Measurements from ENCODE around the gene GUK1. TPM values are rescaled to one million over a fixed set of nuclear protein-coding genes. Genes with fewer than 3 reads are reported as not detected.

The GUK1 gene
- total and polyA plus RNA-seq, 7 donors: 90.2 to 271 (median 122) TPM

- DNase-seq (no peak), ATAC-seq (no peak)
- H3K27me3 ChIP-seq (ENCODE audit: insufficient read depth in 3 of 3, low read length in 2 of 3): no peaks in the 10 kb centered on the region
- 82 to 91% (median 90%) methylated on average over 18 of the region's 18 CpGs for WGBS, 3 donors
- H3K4me1 ChIP-seq: peaks cover 21% of the 10 kb centered on the region
- H3K27ac ChIP-seq: no peak overlapping the region
- H3K36me3 ChIP-seq (ENCODE audit: insufficient read depth in 1 of 2, low read depth in 1 of 2): peaks cover 7 to 41% of the 10 kb centered on the region in 2 donors
- intact Hi-C loops (cut with DNase I): no loop called here
- no peak for TF ChIP-seq CTCF (IDR thresholded peaks at IDR 0.05)
- H3K4me3 ChIP-seq: no peak overlapping the region
- no peaks in the 10 kb centered on the region for H3K9me3 ChIP-seq
Measured at GRCh38 chr1:228146417-228147150, 6.5 kb downstream of the GUK1 start.

- no peaks in the 10 kb centered on the region for H3K9me3 ChIP-seq
- TF ChIP-seq CTCF (IDR thresholded peaks at IDR 0.05): no peak
- peak in 1 of 2 donors; percentile 44 for DNase-seq
- no peak for ATAC-seq
- no peaks in the 10 kb centered on the region for H3K27me3 ChIP-seq (ENCODE audit: insufficient read depth in 3 of 3, low read length in 2 of 3)
- intact Hi-C loops (cut with DNase I): no loop called here
- WGBS, 3 donors: 88 to 94% (median 91%) methylated on average over 20 of the region's 20 CpGs
- peaks cover 15% of the 10 kb centered on the region for H3K4me1 ChIP-seq
- H3K4me3 ChIP-seq: no peak overlapping the region
- no peak overlapping the region for H3K27ac ChIP-seq
- H3K36me3 ChIP-seq (ENCODE audit: insufficient read depth in 1 of 2, low read depth in 1 of 2): peaks cover 7 to 41% of the 10 kb centered on the region in 2 donors
Measured at GRCh38 chr1:228147151-228147693, 7.1 kb downstream of the GUK1 start.

- no peak for TF ChIP-seq CTCF (IDR thresholded peaks at IDR 0.05)
Measured at GRCh38 chr1:228147768-228148167, 7.7 kb downstream of the GUK1 start.

GRCh38 chr1:228148196-228148861 lies 8.2 kb downstream of the GUK1 start:
- 57 to 63% (median 62%) methylated on average over 18 of the region's 18 CpGs for WGBS, 3 donors
- DNase-seq (peak in 1 of 2 donors; percentile 45), ATAC-seq (no peak)
- Histone ChIP-seq H3K4me3 (no peak overlapping the region), H3K36me3 (ENCODE audit: insufficient read depth in 1 of 2, low read depth in 1 of 2) (peaks cover 7 to 41% of the 10 kb centered on the region in 2 donors), H3K27me3 (ENCODE audit: insufficient read depth in 3 of 3, low read length in 2 of 3) (no peaks in the 10 kb centered on the region), H3K27ac (peak overlapping the region; percentile 38), H3K9me3 (no peaks in the 10 kb centered on the region), H3K4me1 (peaks cover 4% of the 10 kb centered on the region)
- TF ChIP-seq CTCF (IDR thresholded peaks at IDR 0.05): no peak
- intact Hi-C loops (cut with DNase I): no loop called here

More at GRCh38 chr1:228147768-228148167, 7.7 kb downstream of the GUK1 start:
- no peak for ATAC-seq
- no peak overlapping the region for H3K27ac ChIP-seq
- intact Hi-C loops (cut with DNase I): no loop called here
- H3K4me3 ChIP-seq: no peak overlapping the region
- H3K36me3 ChIP-seq (ENCODE audit: insufficient read depth in 1 of 2, low read depth in 1 of 2): peaks cover 7 to 41% of the 10 kb centered on the region in 2 donors
- no peaks in the 10 kb centered on the region for H3K27me3 ChIP-seq (ENCODE audit: insufficient read depth in 3 of 3, low read length in 2 of 3)
- WGBS, 3 donors: 89 to 94% (median 90%) methylated on average over 4 of the region's 4 CpGs
- no peaks in the 10 kb centered on the region for H3K9me3 ChIP-seq
- peaks cover 10% of the 10 kb centered on the region for H3K4me1 ChIP-seq
- no peak for DNase-seq

All from psoas muscle (tissue), 8 donors.